OCI-LY3 (cell line): ENCODE results near the gene RPN1.

Experiments used
- EZH2phosphoT487 ChIP-seq: fragments of 200-600 bp; shearing (Covaris generic); IDR thresholded peaks from 2 replicates; pipeline ENCODE4 v1.6.1; 2018; ENCODE audit warnings: antibody characterized with exemption, mixed run types, low read depth
- TF ChIP-seq, protein P1 (sequence below): fragments of 200-600, 300-600 bp; sonication (generic); IDR thresholded peaks from 2 replicates; pipeline ENCODE4 v1.5.1; 2014; ENCODE audit warnings: antibody characterized with exemption, low read length, low read depth

DNA sequence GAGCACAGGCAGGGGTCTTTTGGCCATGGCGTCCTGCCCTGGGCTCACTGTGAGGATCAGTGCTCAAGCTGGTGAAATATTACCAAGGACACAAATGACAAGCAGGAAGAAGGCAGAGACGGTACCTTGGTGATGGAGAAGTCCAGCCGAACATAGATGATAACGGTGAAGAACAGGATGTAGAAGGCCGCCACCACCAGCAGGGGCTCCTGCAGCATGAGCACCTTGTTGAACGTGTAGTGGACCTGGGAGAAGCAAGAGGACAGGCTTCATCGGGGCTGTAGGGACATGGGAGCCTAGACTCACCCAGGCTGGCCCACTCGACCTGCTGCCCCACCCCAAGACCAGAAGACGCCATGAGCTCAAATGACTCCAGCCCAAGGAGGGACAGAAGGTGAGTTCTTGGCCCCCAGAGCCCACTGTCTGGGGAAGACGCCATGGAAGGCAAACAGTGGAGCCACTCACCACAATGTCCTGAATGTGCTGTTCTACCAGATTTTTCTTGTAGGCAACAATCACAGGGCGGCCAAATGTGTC is 25.1 kb downstream of the RPN1 start:
- TF ChIP-seq, protein P1, sequence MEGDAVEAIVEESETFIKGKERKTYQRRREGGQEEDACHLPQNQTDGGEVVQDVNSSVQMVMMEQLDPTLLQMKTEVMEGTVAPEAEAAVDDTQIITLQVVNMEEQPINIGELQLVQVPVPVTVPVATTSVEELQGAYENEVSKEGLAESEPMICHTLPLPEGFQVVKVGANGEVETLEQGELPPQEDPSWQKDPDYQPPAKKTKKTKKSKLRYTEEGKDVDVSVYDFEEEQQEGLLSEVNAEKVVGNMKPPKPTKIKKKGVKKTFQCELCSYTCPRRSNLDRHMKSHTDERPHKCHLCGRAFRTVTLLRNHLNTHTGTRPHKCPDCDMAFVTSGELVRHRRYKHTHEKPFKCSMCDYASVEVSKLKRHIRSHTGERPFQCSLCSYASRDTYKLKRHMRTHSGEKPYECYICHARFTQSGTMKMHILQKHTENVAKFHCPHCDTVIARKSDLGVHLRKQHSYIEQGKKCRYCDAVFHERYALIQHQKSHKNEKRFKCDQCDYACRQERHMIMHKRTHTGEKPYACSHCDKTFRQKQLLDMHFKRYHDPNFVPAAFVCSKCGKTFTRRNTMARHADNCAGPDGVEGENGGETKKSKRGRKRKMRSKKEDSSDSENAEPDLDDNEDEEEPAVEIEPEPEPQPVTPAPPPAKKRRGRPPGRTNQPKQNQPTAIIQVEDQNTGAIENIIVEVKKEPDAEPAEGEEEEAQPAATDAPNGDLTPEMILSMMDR, result no peak
- TF ChIP-seq EZH2phosphoT487, result no peak
